T-cell (primary cell): ENCODE measurements around the gene IPO13. TPM values are rescaled to one million over a fixed set of nuclear protein-coding genes. Genes with fewer than 3 reads are reported as not detected.

ENCODE experiments used
- ATAC-seq, 4 experiments: fragments of 200-7000 bp in 3 of 4; fragments of 150-1000 bp in 1 of 4; cut with Tn5 transposase; replicated peaks in 1 of 4; 1 replicate in 3 of 4; 2 replicates in 1 of 4; pipeline ENCODE4 v1.10.0; 2021; ENCODE audit warnings: moderate library complexity in 3 of 4, mild to moderate bottlenecking in 2 of 4, moderate number of reproducible peaks in 1 of 4
- CTCF ChIA-PET, 2 donors: fragments of 300-600 bp; sonication (Branson Sonifier 250); formaldehyde crosslinking; loops; one replicate each; lab custom pipeline; 2022; ENCODE audit warnings: antibody characterized with exemption in 2 of 2; lab: Charles Lee
- POLR2A ChIA-PET, 2 donors: fragments of 300-600 bp; sonication (Branson Sonifier 250); formaldehyde crosslinking; loops; one replicate each; lab custom pipeline; 2022; ENCODE audit warnings: antibody characterized with exemption in 2 of 2; lab: Charles Lee
- DNase-seq, 35 experiments: peaks; one replicate each; pipeline versions ENCODE4 v3.0.0 to v3.0.0-alpha.2; 2013 to 2023
- H3K27ac ChIP-seq: one replicate; pipeline ENCODE4 v1.5.1; 2013; ENCODE audit warnings: low read length
- H3K27me3 ChIP-seq, 2 experiments: replicated peaks in 1 of 2; 1 replicate in 1 of 2; 2 replicates in 1 of 2; pipeline versions ENCODE4 v1.6.1 to v1.7.0; 2013; ENCODE audit warnings: low read length in 1 of 2, mixed read lengths in 1 of 2; ENCODE audit not compliant: control insufficient read depth in 2 of 2, insufficient read depth in 2 of 2; ENCODE audit errors: extremely low read depth in 1 of 2
- H3K36me3 ChIP-seq, 2 donors: 1 replicate in 1 of 2; 2 replicates in 1 of 2; pipeline versions ENCODE4 v1.6.1 to v1.7.0; 2013; ENCODE audit warnings: low read length in 1 of 2; ENCODE audit not compliant: control insufficient read depth in 2 of 2, insufficient read depth in 1 of 2; ENCODE audit errors: extremely low read depth in 1 of 2
- H3K4me1 ChIP-seq, 2 experiments: 1 replicate in 1 of 2; 2 replicates in 1 of 2; pipeline versions ENCODE4 v1.6.1 to v1.7.0; 2013; ENCODE audit warnings: low read length in 2 of 2, mixed read lengths in 1 of 2; ENCODE audit not compliant: insufficient read depth in 2 of 2, control insufficient read depth in 1 of 2; ENCODE audit errors: extremely low read depth in 1 of 2
- H3K4me3 ChIP-seq, 2 donors: 1 replicate in 1 of 2; 2 replicates in 1 of 2; pipeline versions ENCODE4 v1.5.1 to v1.7.0; 2013; ENCODE audit warnings: mild to moderate bottlenecking in 2 of 2, low read length in 1 of 2, moderate library complexity in 1 of 2; ENCODE audit not compliant: control insufficient read depth in 1 of 2; ENCODE audit errors: extremely low read depth in 1 of 2
- H3K9me3 ChIP-seq: 2 replicates; pipeline ENCODE4 v1.7.0; 2013
- H3K27ac Mint-ChIP-seq, 2 donors: one replicate each; pipeline ENCODE4 v1.8.0; 2020 to 2021; ENCODE audit warnings: mild to moderate bottlenecking in 2 of 2, mixed read lengths in 2 of 2
- H3K27me3 Mint-ChIP-seq, 2 donors: one replicate each; pipeline ENCODE4 v1.8.0; 2021 to 2022; ENCODE audit warnings: mixed read lengths in 2 of 2
- H3K36me3 Mint-ChIP-seq: one replicate; pipeline ENCODE4 v1.8.0; 2021; ENCODE audit warnings: mixed read lengths
- H3K4me1 Mint-ChIP-seq, 3 donors: one replicate each; pipeline ENCODE4 v1.8.0; 2020 to 2022; ENCODE audit warnings: mixed read lengths in 3 of 3, mild to moderate bottlenecking in 1 of 3
- H3K4me3 Mint-ChIP-seq, 3 donors: one replicate each; pipeline ENCODE4 v1.8.0; 2020 to 2022; ENCODE audit warnings: mild to moderate bottlenecking in 3 of 3, mixed read lengths in 3 of 3, moderate library complexity in 3 of 3
- H3K9me3 Mint-ChIP-seq, 3 donors: one replicate each; pipeline ENCODE4 v1.8.0; 2020 to 2022; ENCODE audit warnings: mixed read lengths in 3 of 3
- WGBS: methylation state at CpG from one replicate; pipeline ENCODE4 v1.1.5; 2013; ENCODE audit warnings: missing lambda C conversion rate; ENCODE audit not compliant: insufficient coverage; 5-methylcytosine and 5-hydroxymethylcytosine counted together
- total RNA-seq, 35 experiments: library from RNA in 6 of 35; stranded (reverse) in 6 of 35; fragments of 120-200 nt in 1 of 35; gene quantifications; one replicate each; pipeline versions ENCODE4 v1.2.1 to v1.2.4 and lab custom pipeline; 2013 to 2026

The IPO13 gene
- total RNA-seq, 5 donors from 2014 or later (not counting 1 experiment from before 2014, with no cell fraction given) = 15.3 to 24.3 (median 22.1) TPM

DNA sequence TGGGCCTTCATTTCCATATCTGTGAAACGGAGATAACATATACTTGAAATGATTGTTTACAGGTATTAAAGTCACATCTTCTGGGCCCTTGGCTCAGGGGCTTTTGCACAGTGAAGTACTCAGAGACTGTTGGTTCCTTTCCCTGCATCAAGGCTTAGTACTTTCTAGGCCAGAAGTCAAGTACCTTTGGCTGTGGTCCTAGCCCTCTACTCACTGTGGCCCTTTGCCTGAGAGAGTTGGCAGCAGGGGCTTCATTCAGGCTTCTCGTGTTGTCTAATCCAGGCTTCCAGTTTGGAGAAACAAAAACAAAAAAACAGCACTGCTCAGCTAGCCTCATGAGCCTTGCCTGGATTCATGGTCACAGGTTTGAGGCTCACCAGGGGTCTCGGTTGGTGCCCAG is 14.9 kb downstream of the IPO13 start:
- H3K4me3 ChIP-seq = no peak overlapping the region
- CTCF ChIA-PET = no interaction called here
- peaks cover 6 to 36% of the 10 kb centered on the region in 2 donors for H3K36me3 ChIP-seq
- no peaks in the 10 kb centered on the region for H3K4me1 ChIP-seq
- H3K4me1 Mint-ChIP-seq = no peaks in the 10 kb centered on the region
- no peak overlapping the region for H3K4me3 Mint-ChIP-seq
- H3K36me3 Mint-ChIP-seq = peaks cover 27% of the 10 kb centered on the region
- no peaks in the 10 kb centered on the region for H3K9me3 ChIP-seq
- POLR2A ChIA-PET = no interaction called here
- no peak overlapping the region for H3K27ac Mint-ChIP-seq
- DNase-seq (no peak), ATAC-seq (no peak)
- H3K9me3 Mint-ChIP-seq = no peaks in the 10 kb centered on the region
- no peaks in the 10 kb centered on the region for H3K27me3 ChIP-seq
- H3K27ac ChIP-seq = no peak overlapping the region
- WGBS = 100% methylated on average over 2 of the region's 3 CpGs
- H3K27me3 Mint-ChIP-seq = no peaks in the 10 kb centered on the region

DNA sequence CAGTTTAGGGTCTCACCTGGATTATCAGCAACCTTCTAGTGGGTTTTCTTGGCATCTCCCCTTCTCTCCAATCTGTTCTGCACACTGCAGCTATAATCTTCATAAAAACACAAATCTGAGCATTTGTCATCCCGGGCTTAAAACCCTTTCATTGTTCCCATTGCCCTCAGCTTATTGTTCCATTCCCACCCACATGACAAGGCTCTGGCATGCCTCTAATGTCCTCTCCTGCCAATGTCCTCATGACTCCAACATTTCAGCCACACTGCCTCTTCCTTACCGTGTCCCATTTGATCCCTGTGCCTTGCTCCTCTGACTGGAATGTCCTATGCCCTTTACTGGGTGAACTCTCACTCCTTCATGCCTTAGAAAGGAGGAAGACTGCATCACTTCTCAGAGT is 15.6 kb downstream of the IPO13 start:
- DNase-seq = no peak
- Mint-ChIP-seq H3K4me1 (no peaks in the 10 kb centered on the region), H3K4me3 (no peak overlapping the region), H3K36me3 (peaks cover 23% of the 10 kb centered on the region), H3K27me3 (no peaks in the 10 kb centered on the region), H3K27ac (no peak overlapping the region), H3K9me3 (no peaks in the 10 kb centered on the region)
- H3K4me3 ChIP-seq = no peak overlapping the region
- 100% methylated on average over 1 of the region's 2 CpGs for WGBS
- H3K36me3 ChIP-seq = peaks cover 3 to 31% of the 10 kb centered on the region in 2 donors
- no peaks in the 10 kb centered on the region for H3K9me3 ChIP-seq
- H3K4me1 ChIP-seq = no peaks in the 10 kb centered on the region
- ChIA-PET CTCF (no interaction called here), POLR2A (no interaction called here)
- no peak for ATAC-seq
- H3K27me3 ChIP-seq = no peaks in the 10 kb centered on the region
- H3K27ac ChIP-seq = no peak overlapping the region

DNA sequence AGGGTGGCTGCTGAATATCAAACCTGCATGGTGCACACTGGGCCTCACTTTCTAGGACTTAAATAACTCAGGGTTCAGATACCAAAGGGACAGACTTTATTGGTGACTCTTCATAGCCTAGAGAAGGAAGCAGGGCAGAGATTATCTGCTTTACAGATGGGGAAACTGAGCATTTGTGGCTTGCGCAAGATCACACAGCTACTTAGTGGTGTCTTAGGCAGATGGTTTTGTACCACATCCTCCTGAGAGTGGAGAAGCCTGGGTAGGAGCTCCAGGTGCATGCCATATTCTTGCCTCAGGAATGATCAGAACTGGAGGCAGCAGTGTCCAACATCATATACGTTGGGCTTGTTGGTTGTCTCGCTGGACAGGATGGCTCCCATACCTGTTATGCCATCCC is 16.3 kb downstream of the IPO13 start:
- no peak overlapping the region for H3K4me3 ChIP-seq
- no peaks in the 10 kb centered on the region for H3K4me1 ChIP-seq
- no peaks in the 10 kb centered on the region for H3K27me3 Mint-ChIP-seq
- H3K9me3 ChIP-seq = no peaks in the 10 kb centered on the region
- peaks cover 0 to 25% of the 10 kb centered on the region in 2 donors for H3K36me3 ChIP-seq
- H3K36me3 Mint-ChIP-seq = peaks cover 24% of the 10 kb centered on the region
- no peak for ATAC-seq
- ChIA-PET CTCF (no interaction called here), POLR2A (interaction anchor here in 1 of 2 donors (0.6 kb wide), 1 partner anchor 606 kb away, joined by 6 read pairs; no protein-coding TSS in a partner anchor)
- no peak overlapping the region for H3K27ac Mint-ChIP-seq
- no peaks in the 10 kb centered on the region for H3K4me1 Mint-ChIP-seq
- no peak for DNase-seq
- no peaks in the 10 kb centered on the region for H3K27me3 ChIP-seq
- no peak overlapping the region for H3K27ac ChIP-seq
- H3K9me3 Mint-ChIP-seq = no peaks in the 10 kb centered on the region
- 100% methylated on average over 3 of the region's 3 CpGs for WGBS
- no peak overlapping the region for H3K4me3 Mint-ChIP-seq

DNA sequence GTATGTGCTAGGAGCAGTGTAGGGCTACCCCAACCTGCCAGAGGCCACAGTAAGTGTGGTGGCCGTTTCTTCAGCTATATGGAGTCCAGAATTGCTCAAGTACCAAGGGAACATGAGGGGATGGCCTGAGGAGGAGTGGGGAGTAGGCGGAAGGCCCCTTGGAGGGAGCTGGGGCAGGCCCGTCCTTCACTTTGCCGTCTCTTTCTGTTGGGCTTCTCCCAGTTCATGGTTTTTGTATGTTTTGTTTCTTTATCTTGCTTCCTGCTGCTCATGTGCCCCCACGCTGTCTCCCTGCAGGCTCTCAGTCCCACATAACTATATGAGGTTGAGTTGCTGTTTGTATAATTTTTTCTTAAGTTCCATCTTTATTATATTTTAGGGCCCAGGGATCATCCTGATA is 17.1 kb downstream of the IPO13 start:
- H3K9me3 ChIP-seq = no peaks in the 10 kb centered on the region
- no peak for ATAC-seq
- H3K4me3 ChIP-seq = no peak overlapping the region
- H3K27ac ChIP-seq = no peak overlapping the region
- Mint-ChIP-seq H3K9me3 (no peaks in the 10 kb centered on the region), H3K4me1 (no peaks in the 10 kb centered on the region), H3K4me3 (no peak overlapping the region), H3K27me3 (no peaks in the 10 kb centered on the region), H3K36me3 (peaks cover 19% of the 10 kb centered on the region), H3K27ac (no peak overlapping the region)
- H3K4me1 ChIP-seq = no peaks in the 10 kb centered on the region
- no peaks in the 10 kb centered on the region for H3K27me3 ChIP-seq
- DNase-seq = no peak
- CTCF ChIA-PET = no interaction called here
- peaks cover 0 to 18% of the 10 kb centered on the region in 2 donors for H3K36me3 ChIP-seq
- POLR2A ChIA-PET = interaction anchor here in 1 of 2 donors (0.6 kb wide), 1 partner anchor 607 kb away, joined by 6 read pairs; no protein-coding TSS in a partner anchor
- WGBS = 38% methylated on average over 1 of the region's 5 CpGs

DNA sequence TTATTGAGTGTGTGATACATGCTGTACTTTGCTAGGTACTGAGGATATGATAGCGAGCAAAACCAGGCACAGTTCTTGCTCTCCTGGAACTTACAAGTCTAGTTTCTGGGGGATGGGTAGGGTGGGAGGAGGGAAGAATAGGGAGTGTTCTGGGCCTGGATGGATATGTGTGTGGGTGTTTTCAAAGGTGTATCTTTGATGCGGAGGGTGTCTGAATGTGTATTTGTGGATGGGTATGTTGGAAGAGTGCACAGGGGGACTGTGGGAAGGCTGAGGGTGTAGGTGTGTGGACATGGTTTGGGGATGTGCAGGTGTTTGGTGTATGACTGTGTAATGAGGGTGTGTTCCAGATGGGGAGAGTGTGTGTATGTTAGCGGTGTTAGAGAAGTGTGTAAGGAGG is 18.6 kb downstream of the IPO13 start:
- peaks cover 0 to 18% of the 10 kb centered on the region in 2 donors for H3K36me3 ChIP-seq
- peaks cover 1 to 12% of the 10 kb centered on the region in 2 experiments for H3K4me1 ChIP-seq
- no peak overlapping the region for H3K4me3 ChIP-seq
- H3K9me3 ChIP-seq = no peaks in the 10 kb centered on the region
- ATAC-seq = no peak
- H3K27ac ChIP-seq = no peak overlapping the region
- Mint-ChIP-seq H3K27ac (no peak overlapping the region), H3K27me3 (no peaks in the 10 kb centered on the region), H3K4me1 (peaks cover 12 to 13% (median 12%) of the 10 kb centered on the region in 3 donors), H3K36me3 (peaks cover 15% of the 10 kb centered on the region), H3K9me3 (no peaks in the 10 kb centered on the region), H3K4me3 (no peak overlapping the region)
- no peak for DNase-seq
- H3K27me3 ChIP-seq = no peaks in the 10 kb centered on the region
- ChIA-PET POLR2A (no interaction called here), CTCF (no interaction called here)
- WGBS = 89% methylated on average over 3 of the region's 3 CpGs

DNA sequence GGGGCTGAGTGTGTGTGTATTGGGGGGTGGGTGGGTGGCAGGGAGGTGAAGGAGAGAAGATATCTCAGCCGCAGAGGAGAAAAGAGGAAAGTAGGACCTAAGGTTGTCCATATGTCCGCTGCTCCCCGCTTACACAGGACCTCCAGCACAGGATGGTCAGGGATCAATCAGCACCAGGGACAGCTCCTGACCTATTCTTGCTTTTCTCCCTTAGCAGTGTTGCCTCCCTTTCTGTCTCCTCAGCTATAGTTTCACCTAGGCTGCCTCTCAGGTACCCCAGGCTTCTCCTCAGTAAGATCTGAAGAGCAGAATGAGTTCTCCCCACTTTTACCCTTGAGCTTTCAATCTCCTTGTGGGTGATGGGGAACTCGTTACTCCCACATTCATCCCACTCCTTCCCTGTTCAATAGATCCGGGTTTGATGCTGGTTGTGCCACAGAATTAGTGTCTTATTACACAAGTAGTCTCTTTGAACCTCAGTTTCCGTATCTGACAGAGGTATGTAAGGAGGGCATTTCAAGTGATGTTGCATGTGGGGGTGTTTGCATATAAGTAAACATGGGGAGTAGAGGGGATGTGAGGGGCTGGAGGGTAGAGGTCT is 21.7 kb downstream of the IPO13 start:
- ChIA-PET POLR2A (no interaction called here), CTCF (no interaction called here)
- no peaks in the 10 kb centered on the region for H3K9me3 Mint-ChIP-seq
- no peak overlapping the region for H3K4me3 ChIP-seq
- H3K9me3 ChIP-seq = no peaks in the 10 kb centered on the region
- no peaks in the 10 kb centered on the region for H3K27me3 ChIP-seq
- no peak for ATAC-seq
- peak in 2 of 35 experiments; percentile 22 to 50 for DNase-seq
- peaks cover 0 to 16% of the 10 kb centered on the region in 2 donors for H3K36me3 ChIP-seq
- WGBS = 88% methylated on average over 4 of the region's 6 CpGs
- no peak overlapping the region for H3K27ac Mint-ChIP-seq
- no peak overlapping the region for H3K27ac ChIP-seq
- no peaks in the 10 kb centered on the region for H3K27me3 Mint-ChIP-seq
- H3K4me3 Mint-ChIP-seq = no peak overlapping the region
- H3K4me1 Mint-ChIP-seq = peaks cover 22 to 28% (median 27%) of the 10 kb centered on the region in 3 donors
- peaks cover 5 to 27% of the 10 kb centered on the region in 2 experiments for H3K4me1 ChIP-seq
- peaks cover 11% of the 10 kb centered on the region for H3K36me3 Mint-ChIP-seq
